Ishikawa (cell line): ENCODE measurements around the gene DNAJC22.

Experiments used
- CREB1 ChIP-seq: IDR thresholded peaks from 2 replicates; pipeline ENCODE4 v1.6.1; 2012; ENCODE audit warnings: low read depth
- EP300 ChIP-seq: IDR thresholded peaks from 2 replicates; pipeline ENCODE4 v1.6.1; 2012; ENCODE audit warnings: borderline replicate concordance
- RAD21 ChIP-seq: IDR thresholded peaks from 2 replicates; pipeline ENCODE4 v1.6.1; 2012; ENCODE audit warnings: low read depth
- TAF1 ChIP-seq: IDR thresholded peaks from 2 replicates; pipeline ENCODE4 v1.6.1; 2012; ENCODE audit warnings: low read depth, mild to moderate bottlenecking
- YY1 ChIP-seq: IDR thresholded peaks from 2 replicates; pipeline ENCODE4 v1.6.1; 2012; ENCODE audit warnings: low read depth
- TF ChIP-seq, protein P1 (sequence below): IDR thresholded peaks from 2 replicates; pipeline ENCODE4 v1.6.1; 2012
- TF ChIP-seq, protein P2 (sequence below): IDR thresholded peaks from 2 replicates; pipeline ENCODE4 v1.6.1; 2012; ENCODE audit warnings: low read depth, mild to moderate bottlenecking

DNA sequence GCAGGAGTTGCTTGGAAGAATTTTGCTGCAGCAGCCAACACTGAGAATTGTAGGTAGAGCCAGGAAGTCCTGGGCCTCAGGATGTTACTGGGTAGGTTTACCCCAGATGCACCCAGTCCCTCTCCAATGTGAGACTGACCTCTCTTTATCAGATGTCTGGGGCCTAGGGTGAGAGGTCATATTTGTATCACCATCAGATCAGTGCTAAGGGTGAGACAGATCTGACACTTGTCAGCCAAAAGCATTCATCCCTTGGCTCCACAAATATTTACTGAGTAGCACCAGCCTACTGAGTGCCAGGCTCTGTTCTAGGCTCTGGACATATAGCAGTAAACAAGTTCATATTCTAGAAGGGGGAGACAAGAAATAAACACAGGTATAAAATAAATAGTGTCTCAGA lies 19.3 kb upstream of the DNAJC22 start:
- TF ChIP-seq, protein P1, sequence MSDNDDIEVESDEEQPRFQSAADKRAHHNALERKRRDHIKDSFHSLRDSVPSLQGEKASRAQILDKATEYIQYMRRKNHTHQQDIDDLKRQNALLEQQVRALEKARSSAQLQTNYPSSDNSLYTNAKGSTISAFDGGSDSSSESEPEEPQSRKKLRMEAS, result no peak
- TF ChIP-seq EP300, result no peak
- TF ChIP-seq TAF1, result no peak
- no peak for TF ChIP-seq CREB1
- TF ChIP-seq, protein P2, sequence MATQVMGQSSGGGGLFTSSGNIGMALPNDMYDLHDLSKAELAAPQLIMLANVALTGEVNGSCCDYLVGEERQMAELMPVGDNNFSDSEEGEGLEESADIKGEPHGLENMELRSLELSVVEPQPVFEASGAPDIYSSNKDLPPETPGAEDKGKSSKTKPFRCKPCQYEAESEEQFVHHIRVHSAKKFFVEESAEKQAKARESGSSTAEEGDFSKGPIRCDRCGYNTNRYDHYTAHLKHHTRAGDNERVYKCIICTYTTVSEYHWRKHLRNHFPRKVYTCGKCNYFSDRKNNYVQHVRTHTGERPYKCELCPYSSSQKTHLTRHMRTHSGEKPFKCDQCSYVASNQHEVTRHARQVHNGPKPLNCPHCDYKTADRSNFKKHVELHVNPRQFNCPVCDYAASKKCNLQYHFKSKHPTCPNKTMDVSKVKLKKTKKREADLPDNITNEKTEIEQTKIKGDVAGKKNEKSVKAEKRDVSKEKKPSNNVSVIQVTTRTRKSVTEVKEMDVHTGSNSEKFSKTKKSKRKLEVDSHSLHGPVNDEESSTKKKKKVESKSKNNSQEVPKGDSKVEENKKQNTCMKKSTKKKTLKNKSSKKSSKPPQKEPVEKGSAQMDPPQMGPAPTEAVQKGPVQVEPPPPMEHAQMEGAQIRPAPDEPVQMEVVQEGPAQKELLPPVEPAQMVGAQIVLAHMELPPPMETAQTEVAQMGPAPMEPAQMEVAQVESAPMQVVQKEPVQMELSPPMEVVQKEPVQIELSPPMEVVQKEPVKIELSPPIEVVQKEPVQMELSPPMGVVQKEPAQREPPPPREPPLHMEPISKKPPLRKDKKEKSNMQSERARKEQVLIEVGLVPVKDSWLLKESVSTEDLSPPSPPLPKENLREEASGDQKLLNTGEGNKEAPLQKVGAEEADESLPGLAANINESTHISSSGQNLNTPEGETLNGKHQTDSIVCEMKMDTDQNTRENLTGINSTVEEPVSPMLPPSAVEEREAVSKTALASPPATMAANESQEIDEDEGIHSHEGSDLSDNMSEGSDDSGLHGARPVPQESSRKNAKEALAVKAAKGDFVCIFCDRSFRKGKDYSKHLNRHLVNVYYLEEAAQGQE, result no peak
- TF ChIP-seq RAD21, result no peak
- TF ChIP-seq YY1, result no peak
